MCF 10A (cell line): ENCODE measurements around the gene OCEL1. TPM values are rescaled to one million over a fixed set of nuclear protein-coding genes. Genes with fewer than 3 reads are reported as not detected.

Source experiments
- BruUV-seq: library from RNA; stranded (reverse); fragments of 400-500 nt; replicated peaks from 2 replicates; lab custom pipeline; 2021; lab: Mats Ljungman, UMichigan
- CTCF ChIA-PET: fragments of 300-600 bp; sonication (Branson Sonifier 250); formaldehyde crosslinking; extraction: SDS; loops from one replicate; lab custom pipeline; 2021; ENCODE audit warnings: antibody characterized with exemption, inconsistent platforms; lab: Yijun Ruan, JAX
- POLR2A ChIA-PET: fragments of 300-600, 350-650 bp; sonication (Branson Sonifier 250); formaldehyde crosslinking; extraction: SDS; loops from one replicate; lab custom pipeline; 2020; ENCODE audit warnings: antibody characterized with exemption, inconsistent platforms; lab: Yijun Ruan, JAX
- DNase-seq: peaks from one replicate; pipeline ENCODE4 v3.0.0-alpha.2; 2018; ENCODE audit not compliant: unreplicated experiment
- H3K27ac Mint-ChIP-seq: one replicate; pipeline ENCODE4 v1.8.0; 2022; ENCODE audit warnings: mild to moderate bottlenecking, low read depth, mixed read lengths; ENCODE audit not compliant: unreplicated experiment
- H3K27me3 Mint-ChIP-seq: one replicate; pipeline ENCODE4 v1.8.0; 2022; ENCODE audit warnings: mixed read lengths; ENCODE audit not compliant: insufficient read depth, unreplicated experiment
- H3K36me3 Mint-ChIP-seq: one replicate; pipeline ENCODE4 v1.8.0; 2022; ENCODE audit warnings: mild to moderate bottlenecking, moderate library complexity, mixed read lengths; ENCODE audit not compliant: insufficient read depth, unreplicated experiment
- H3K4me1 Mint-ChIP-seq: one replicate; pipeline ENCODE4 v1.8.0; 2022; ENCODE audit warnings: mixed read lengths; ENCODE audit not compliant: insufficient read depth, unreplicated experiment
- H3K4me3 Mint-ChIP-seq: one replicate; pipeline ENCODE4 v1.8.0; 2022; ENCODE audit warnings: mild to moderate bottlenecking, moderate library complexity, mixed read lengths; ENCODE audit not compliant: unreplicated experiment
- H3K9me3 Mint-ChIP-seq: one replicate; pipeline ENCODE4 v1.8.0; 2022; ENCODE audit warnings: mixed read lengths; ENCODE audit not compliant: unreplicated experiment
- CTCF ChIP-seq: fragments of 200-600 bp; IDR thresholded peaks from one replicate; pipeline ENCODE4 v1.8.0; 2022; ENCODE audit warnings: antibody characterized with exemption, mild to moderate bottlenecking; ENCODE audit not compliant: unreplicated experiment
- intact Hi-C: fragments of 100-400 bp; cut with micrococcal nuclease; formaldehyde crosslinking; loops from 2 replicates; pipeline ENCODE4 v1.14.1; 2022
- total RNA-seq: library from RNA; stranded (reverse); gene quantifications from 2 replicates; pipeline ENCODE4 v1.2.3, GENCODE V29; 2022

Gene OCEL1
- total RNA-seq, 1 experiment from 2014 or later: 14.3 TPM

- no peaks in the 10 kb centered on the region for H3K9me3 Mint-ChIP-seq
- H3K27me3 Mint-ChIP-seq: no peaks in the 10 kb centered on the region
- peak overlapping the region; percentile 57 for H3K4me3 Mint-ChIP-seq
- peaks cover 64% of the 10 kb centered on the region for H3K36me3 Mint-ChIP-seq
- peak; percentile 37 for DNase-seq
- no peak for TF ChIP-seq CTCF
- CTCF ChIA-PET: interaction anchor here (0.5 to 0.8 kb wide), 2 partner anchors 57 to 162 kb away, joined by 4 to 5 read pairs; no protein-coding TSS in a partner anchor
- intact Hi-C loops: no loop called here
- POLR2A ChIA-PET: interaction anchor here (0.8 to 3.7 kb wide), 4 partner anchors 8 to 56 kb away, joined by 3 to 35 read pairs (median 12); partner anchors contain the start of genes NR2F6, OCEL1 and USE1
- no TSS peak for BruUV-seq
- peaks cover 2% of the 10 kb centered on the region for H3K4me1 Mint-ChIP-seq
- no peak overlapping the region for H3K27ac Mint-ChIP-seq
Measured at GRCh38 chr19:17235971-17236777, 10.1 kb downstream of the OCEL1 start.

GRCh38 chr19:17236811-17237543, 11.0 kb downstream of the OCEL1 start:
- no TSS peak for BruUV-seq
- Mint-ChIP-seq H3K36me3 (peaks cover 63% of the 10 kb centered on the region), H3K9me3 (no peaks in the 10 kb centered on the region), H3K27me3 (no peaks in the 10 kb centered on the region), H3K27ac (no peak overlapping the region), H3K4me1 (peaks cover 9% of the 10 kb centered on the region), H3K4me3 (no peak overlapping the region)
- DNase-seq: no peak
- POLR2A ChIA-PET: interaction anchor here (3.3 to 3.7 kb wide), 2 partner anchors 7 to 11 kb away, joined by 20 to 35 read pairs; partner anchors contain the start of genes NR2F6 and OCEL1
- intact Hi-C loops: no loop called here
- TF ChIP-seq CTCF: no peak
- CTCF ChIA-PET: no interaction called here

- Mint-ChIP-seq H3K9me3 (no peaks in the 10 kb centered on the region), H3K27ac (peak overlapping the region; percentile 41), H3K4me3 (no peak overlapping the region), H3K4me1 (peaks cover 14% of the 10 kb centered on the region), H3K27me3 (no peaks in the 10 kb centered on the region), H3K36me3 (peaks cover 53% of the 10 kb centered on the region)
- ChIA-PET POLR2A (interaction anchor here (3.3 kb wide), 1 partner anchor 12 kb away, joined by 35 read pairs; the partner anchor contains the start of gene OCEL1), CTCF (interaction anchor here (0.7 to 1.4 kb wide), 2 partner anchors 45 to 149 kb away, joined by 3 to 4 read pairs; no protein-coding TSS in a partner anchor)
- BruUV-seq: no TSS peak
- TF ChIP-seq CTCF: no peak
- no peak for DNase-seq
- intact Hi-C loops: no loop called here
Measured at GRCh38 chr19:17237747-17238706, 12.0 kb downstream of the OCEL1 start.
